KG1 (cell line): ENCODE data around the gene MAPKBP1.

Experiments used
- DNase-seq: peaks from one replicate; lab custom pipeline; 2025; lab: John Stamatoyannopoulos, UW

MAPKBP1 gene

DNA sequence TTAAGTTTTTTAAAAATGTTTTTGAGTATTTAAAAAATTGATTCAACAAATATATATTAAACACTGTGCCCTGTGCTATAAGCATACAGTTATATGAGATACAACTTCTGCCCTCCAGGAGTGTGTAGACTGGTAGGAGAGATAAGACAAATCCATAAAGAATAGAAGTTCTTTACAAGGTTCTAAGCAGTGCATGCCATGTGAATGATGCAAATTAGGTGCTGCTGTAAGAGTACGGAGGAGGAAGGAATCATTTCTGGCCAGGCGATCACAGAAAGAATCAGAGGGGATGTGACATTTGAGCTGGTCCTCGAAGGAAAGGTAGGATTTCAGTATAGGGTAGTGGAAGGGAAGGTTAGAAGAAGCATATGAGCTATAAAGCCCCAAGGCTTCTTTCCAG, 14.0 kb downstream of the MAPKBP1 start:
- no peak for DNase-seq

- no peak for DNase-seq
Measured at GRCh38 chr15:41789236-41789635, 15.0 kb downstream of the MAPKBP1 start.

DNA sequence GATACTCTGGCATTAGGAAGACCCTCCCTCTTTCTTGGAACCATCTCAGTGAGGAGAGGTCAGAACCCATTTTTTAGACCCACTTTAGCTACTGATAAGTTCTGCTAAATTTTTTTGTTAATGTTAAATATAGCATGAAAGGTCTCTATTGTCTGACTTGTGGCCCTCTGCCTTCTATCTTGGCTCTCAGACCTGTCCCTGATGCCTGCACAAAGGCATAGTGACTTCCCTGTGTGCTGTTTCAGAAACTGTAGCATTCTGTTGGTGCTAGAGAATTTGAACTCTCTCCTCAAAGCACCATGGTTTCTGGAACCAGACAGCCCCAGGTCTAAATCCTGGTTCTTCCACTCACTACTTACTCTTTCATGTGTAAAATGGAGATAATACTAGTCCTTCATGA, 15.4 kb downstream of the MAPKBP1 start:
- DNase-seq = no peak

GRCh38 chr15:41790169-41790568, 15.9 kb downstream of the MAPKBP1 start:
- DNase-seq = no peak

DNA sequence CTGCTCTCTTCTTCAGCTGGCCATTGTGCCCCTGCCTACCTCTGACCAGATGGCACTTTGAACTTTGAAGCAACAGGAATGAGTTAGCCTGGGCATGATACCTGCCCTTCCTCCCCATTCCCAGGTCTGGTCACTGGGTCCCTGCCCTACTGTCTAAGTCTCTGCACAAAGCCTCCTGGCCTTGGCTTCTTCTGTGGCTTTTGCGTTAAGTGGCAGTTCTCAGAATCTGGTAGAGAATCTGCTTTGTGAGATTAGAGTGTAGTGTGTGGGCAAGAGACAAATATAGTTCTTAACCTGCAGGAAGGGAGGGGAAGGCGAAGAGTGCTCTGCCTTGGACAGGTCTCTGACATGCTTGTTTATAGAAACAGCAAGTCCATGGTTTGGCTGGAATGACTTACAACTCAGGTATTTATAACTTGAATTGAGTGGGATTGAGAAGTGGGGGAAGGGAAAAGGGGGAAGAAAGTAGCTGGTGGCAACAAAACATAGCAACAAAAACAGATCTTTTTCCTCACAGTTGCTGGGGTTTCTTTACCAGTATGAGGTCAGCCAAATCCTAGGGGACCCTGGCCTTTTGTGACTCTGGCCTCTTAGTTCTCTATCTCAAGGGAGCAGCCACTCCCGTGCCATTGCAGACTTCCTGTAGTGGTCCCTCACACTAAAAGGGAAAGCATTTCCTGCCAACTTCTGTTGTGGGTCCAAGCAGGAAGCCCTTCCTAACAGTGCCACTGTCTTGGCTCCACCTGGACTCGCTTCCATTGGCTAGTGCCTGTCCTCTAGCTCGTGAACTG, 16.7 kb downstream of the MAPKBP1 start:
- no peak for DNase-seq

- DNase-seq = no peak
Measured at GRCh38 chr15:41791547-41791937, 17.3 kb downstream of the MAPKBP1 start.

GRCh38 chr15:41792000-41792637, 17.8 kb downstream of the MAPKBP1 start:
- no peak for DNase-seq

DNA sequence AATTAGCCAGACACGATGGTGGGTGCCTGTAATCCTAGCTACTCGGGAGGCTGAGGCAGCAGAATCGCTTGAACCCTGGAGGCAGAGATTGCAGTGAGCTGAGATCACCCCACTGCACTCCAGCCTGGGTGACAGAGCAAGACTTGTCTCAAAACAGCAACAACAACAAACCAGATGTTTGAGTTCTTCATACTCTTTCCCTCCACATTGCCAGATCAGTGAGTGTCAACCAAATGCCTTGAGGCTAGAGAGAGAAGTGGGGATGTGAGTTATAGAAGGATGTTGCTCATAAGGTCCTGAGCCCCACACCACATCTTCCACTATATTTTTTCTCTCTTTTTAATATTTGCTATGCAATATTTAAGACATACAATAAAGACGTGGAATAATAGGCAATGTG, 19.8 kb downstream of the MAPKBP1 start:
- DNase-seq = no peak

GRCh38 chr15:41795996-41796856, 21.9 kb downstream of the MAPKBP1 start:
- no peak for DNase-seq

- no peak for DNase-seq
Measured at GRCh38 chr15:41797201-41797944, 23.1 kb downstream of the MAPKBP1 start.

DNA sequence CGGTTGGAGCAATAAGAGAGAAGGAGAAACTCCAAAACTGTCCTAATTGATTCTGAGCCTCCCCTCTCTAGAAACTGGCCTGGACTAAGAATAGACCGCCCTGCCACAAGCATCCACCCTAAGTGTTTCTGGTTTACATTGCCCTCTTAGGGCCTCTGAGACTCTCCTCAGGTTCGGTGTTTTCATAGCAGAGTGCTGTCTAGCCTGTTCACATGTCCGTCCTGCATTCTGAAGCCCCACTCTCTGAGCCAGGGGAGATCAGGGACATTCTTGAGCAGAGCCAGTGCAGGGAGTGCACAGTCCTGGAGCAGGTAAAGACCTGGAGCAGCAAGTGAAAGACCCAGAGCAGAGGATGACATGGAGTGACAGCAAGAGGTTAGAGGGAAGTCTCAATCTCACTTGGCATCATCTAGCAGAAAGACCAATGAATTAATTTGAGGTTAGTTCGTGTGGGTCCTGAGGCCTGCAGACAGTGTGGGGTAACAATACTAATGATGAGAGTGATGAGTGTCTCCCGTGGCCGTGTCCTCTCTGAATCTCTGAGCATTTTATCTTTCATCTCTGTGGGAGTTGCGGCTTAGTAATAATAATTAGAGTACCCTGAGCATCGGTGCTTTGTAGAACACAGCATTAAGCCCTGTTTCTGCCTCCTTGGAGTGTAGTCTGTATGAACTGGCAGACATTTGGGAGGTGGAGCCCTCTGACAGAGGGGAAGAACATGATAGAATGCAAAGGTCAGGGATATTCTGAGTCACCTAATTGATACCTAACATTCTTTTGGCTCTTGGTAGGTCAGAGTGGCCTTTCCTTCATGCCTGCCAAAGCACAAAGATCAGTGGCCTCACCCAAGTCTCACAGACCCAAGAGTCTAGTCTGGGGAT, 24.6 kb downstream of the MAPKBP1 start:
- no peak for DNase-seq

DNA sequence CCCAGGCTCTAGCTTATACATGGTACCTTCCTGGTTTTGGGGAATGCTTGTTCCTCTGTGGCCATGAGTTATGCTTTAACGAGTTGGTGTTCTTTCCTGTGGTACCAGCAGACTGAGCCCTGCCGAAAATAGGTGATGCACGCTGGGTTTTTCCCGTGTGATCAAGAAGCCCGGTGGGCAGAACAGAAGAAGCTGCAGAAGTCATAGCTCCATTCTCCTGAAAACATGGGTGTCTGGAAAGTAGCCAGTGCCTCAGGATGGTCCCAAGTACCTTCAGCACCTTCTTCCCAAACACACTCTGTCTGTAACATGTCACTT, 25.2 kb downstream of the MAPKBP1 start:
- no peak for DNase-seq

- no peak for DNase-seq
Measured at GRCh38 chr15:41801185-41801584, 26.9 kb downstream of the MAPKBP1 start.

DNA sequence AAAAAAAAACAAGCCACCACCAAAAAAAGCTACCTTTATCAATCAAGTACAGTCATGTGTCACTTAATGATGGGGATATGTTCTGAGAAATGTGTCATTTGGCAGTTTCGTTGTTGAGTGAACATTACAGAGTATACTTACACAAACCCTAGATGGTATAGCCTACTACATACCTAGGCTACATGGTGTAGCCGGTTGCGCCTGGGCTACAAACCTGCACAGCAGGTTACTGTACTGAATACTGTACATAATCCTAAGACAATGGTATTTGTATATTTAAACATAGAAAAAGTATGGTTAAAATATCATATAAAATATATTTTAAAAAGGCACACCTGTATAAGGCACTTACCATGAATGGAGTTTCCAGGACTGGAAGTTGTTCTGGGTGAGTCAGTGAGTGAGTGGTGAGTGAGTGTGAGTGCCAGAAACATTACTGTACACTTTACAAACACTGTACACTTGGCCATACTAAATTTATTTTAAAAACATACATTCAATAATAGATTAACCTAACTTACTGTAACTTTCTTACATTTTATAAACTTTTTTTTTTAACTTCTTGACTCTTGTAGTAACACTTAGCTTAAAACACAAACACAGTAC, 27.7 kb downstream of the MAPKBP1 start:
- no peak for DNase-seq

DNA sequence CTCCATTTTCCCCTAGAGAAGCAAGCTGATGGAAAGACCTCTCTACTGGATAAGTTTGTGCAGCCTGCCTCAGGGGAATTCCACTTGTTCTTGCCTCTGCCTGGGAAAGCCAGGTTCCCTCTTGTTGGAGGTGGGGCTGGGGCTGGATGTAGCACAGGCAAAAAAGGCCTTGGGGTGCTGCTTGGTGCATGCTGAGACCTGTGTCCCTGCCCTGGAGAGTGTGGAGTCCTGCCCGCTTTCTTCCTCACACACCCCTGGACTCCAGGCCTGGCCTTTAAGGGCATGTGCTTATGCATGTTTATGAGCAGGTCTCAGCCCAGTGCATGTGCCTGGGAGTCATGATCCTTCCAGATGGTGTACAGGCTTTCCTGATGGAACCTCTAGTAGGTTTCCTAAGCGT, 30.1 kb downstream of the MAPKBP1 start:
- no peak for DNase-seq

DNA sequence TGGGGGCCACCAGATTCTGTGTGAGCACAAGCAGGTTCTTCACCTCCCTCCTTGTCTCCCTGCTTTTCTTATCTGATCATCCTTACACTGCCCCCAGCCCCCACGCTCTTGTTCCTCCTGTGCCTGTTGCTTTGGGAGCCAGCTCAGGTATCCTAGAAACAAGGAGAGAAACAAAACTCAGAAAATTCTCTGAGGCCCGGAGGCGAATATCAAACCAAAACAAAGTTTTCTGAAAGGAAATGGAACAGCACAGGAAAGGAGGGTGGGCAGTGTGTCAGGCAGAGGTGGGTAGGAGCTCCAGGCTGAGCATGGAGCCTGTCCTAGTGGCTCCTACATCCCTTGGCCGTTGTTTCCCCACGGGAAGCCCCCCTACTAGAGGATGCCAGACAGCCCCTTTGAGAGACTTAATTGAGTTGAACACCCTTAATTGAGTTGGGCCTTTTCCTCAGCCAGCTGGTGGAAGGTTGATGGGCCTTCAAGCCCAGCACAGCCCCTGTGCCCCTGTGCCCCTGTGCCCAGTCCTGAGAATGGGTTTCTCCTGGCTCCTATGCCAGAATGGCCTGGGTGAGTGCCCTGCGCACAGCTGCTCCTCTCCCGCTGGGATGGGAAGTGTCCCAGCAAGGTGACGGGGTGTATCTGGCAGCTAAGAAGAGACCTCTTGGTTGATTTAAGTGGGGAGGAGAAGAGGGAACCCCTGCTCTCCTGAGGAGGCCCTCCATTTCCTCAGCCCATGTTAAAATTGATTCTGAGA, 30.8 kb downstream of the MAPKBP1 start:
- no peak for DNase-seq

- no peak for DNase-seq
Measured at GRCh38 chr15:41805711-41806110, 31.4 kb downstream of the MAPKBP1 start.

DNA sequence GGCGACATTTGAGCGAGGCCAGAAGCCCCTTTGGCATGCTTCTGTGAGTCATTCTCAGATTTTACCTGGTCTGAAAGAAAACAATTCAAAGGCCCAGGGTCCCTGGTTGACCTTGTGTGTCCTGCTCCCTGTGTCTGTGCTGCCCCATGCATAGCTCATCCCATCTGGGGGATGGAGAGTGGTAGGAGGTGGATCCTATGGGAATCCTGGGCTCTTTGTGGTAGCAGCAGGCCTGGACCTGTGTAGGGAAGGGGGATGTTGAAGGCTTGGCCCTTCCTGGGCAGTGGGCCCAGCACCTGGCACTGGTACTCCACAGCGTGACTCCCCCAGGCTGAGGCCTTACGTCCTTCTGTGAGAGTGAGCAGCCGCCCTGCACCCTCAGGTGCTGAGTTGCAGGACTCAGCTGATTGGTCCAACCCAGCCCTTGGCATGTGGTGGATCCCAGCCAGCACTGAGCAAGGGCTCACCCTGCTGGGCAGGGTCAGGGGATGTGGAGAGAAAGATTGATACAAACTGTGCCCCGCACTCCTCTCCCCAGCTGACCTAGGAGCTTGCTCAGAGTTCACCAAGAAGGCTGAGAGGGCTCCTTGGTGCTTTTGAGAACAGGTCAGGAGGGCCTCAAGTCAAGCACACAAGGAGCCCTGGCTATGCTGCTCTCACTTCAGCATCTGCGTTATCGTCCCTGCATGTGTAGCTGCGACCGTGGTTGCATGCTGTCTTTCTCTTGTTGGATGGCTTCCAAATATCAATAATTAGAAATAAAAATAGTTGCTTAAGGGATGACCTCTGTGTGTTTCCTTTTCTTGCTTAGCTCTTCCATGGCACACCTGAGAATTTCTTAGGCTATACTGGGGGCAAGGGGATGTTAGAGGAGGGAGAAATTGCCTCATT, 32.3 kb downstream of the MAPKBP1 start:
- DNase-seq = no peak

GRCh38 chr15:41809121-41809520, 34.8 kb downstream of the MAPKBP1 start:
- no peak for DNase-seq
